Endothelial cell of umbilical vein (primary cell): ENCODE measurements around the gene PPP2R2C. TPM values are rescaled to one million over a fixed set of nuclear protein-coding genes. Genes with fewer than 3 reads are reported as not detected.

Experiments
- BruUV-seq: library from RNA; stranded (reverse); fragments of 400-500 nt; replicated peaks from 2 replicates; lab custom pipeline; 2021; lab: Mats Ljungman, UMichigan
- CTCF ChIA-PET: fragments of 300-600, 350-600 bp; sonication (Branson Sonifier 250); formaldehyde crosslinking; loops from one replicate; lab custom pipeline; 2021; ENCODE audit warnings: antibody characterized with exemption, inconsistent platforms; lab: Charles Lee
- POLR2A ChIA-PET: fragments of 300-600, 350-600 bp; sonication (Branson Sonifier 250); formaldehyde crosslinking; loops from one replicate; lab custom pipeline; 2021; ENCODE audit warnings: antibody characterized with exemption, inconsistent platforms; lab: Charles Lee
- DNase-seq: peaks from one replicate; pipeline ENCODE4 v3.0.0-alpha.2; 2011; ENCODE audit warnings: low read depth, low spot score
- FAIRE-seq: peaks from 2 replicates; lab custom pipeline; 2011; peaks lifted over from hg19 to GRCh38; lab: Jason Lieb, UNC
- H2AFZ ChIP-seq: 2 replicates; pipeline ENCODE4 v1.6.0; 2012; ENCODE audit warnings: low read depth, low read length, control low read depth, inconsistent platforms
- H3K27ac ChIP-seq: 2 replicates; pipeline ENCODE4 v1.5.1; 2011; ENCODE audit warnings: low read depth, mild to moderate bottlenecking, control low read depth, low read length, moderate library complexity; ENCODE audit not compliant: insufficient read depth
- H3K27me3 ChIP-seq, 2 experiments: 2 replicates each; pipeline versions ENCODE4 v1.6.0 to v1.6.1; 2011; ENCODE audit warnings: low read length in 2 of 2, mixed read lengths in 1 of 2; ENCODE audit not compliant: control insufficient read depth in 2 of 2, insufficient read depth in 2 of 2
- H3K36me3 ChIP-seq, 2 experiments: 2 replicates in 1 of 2; 3 replicates in 1 of 2; pipeline ENCODE4 v1.5.1; 2011; ENCODE audit warnings: low read length in 2 of 2, mild to moderate bottlenecking in 1 of 2, moderate library complexity in 1 of 2; ENCODE audit not compliant: control insufficient read depth in 2 of 2, insufficient read depth in 2 of 2; ENCODE audit errors: extremely low read depth in 1 of 2
- H3K4me1 ChIP-seq: 3 replicates; pipeline ENCODE4 v1.5.1; 2011; ENCODE audit warnings: mild to moderate bottlenecking, low read length; ENCODE audit not compliant: control insufficient read depth, insufficient read depth; ENCODE audit errors: extremely low read depth
- H3K4me2 ChIP-seq: 2 replicates; pipeline ENCODE4 v1.6.1; 2011; ENCODE audit warnings: low read length, control low read depth, mixed read lengths; ENCODE audit not compliant: insufficient read depth
- H3K4me3 ChIP-seq, 3 experiments: fragments of 200-600 bp in 1 of 3; sonication (generic), shearing (Covaris generic) in 1 of 3; replicated peaks in 1 of 3; 2 replicates each; pipeline ENCODE4 v1.5.1; 2011 to 2016; ENCODE audit warnings: control low read depth in 3 of 3, low read length in 3 of 3, mild to moderate bottlenecking in 2 of 3, inconsistent platforms in 1 of 3, low read depth in 1 of 3, moderate library complexity in 1 of 3; ENCODE audit not compliant: insufficient read depth in 1 of 3
- H3K79me2 ChIP-seq: 2 replicates; pipeline ENCODE4 v1.6.0; 2012; ENCODE audit warnings: low read length, inconsistent platforms; ENCODE audit not compliant: control insufficient read depth, insufficient read depth
- H3K9ac ChIP-seq: replicated peaks from 2 replicates; pipeline ENCODE3; 2011; ENCODE audit warnings: low read length, control low read depth; ENCODE audit not compliant: insufficient read depth; ENCODE audit errors: extremely low read depth
- H3K9me1 ChIP-seq: replicated peaks from 3 replicates; pipeline ENCODE4 v1.6.0; 2011; ENCODE audit warnings: mild to moderate bottlenecking, low read length; ENCODE audit not compliant: control insufficient read depth, insufficient read depth; ENCODE audit errors: extremely low read depth
- H3K9me3 ChIP-seq: replicated peaks from 2 replicates; pipeline ENCODE4 v1.5.1; 2012; ENCODE audit warnings: low read length, inconsistent platforms; ENCODE audit not compliant: control insufficient read depth, insufficient read depth
- H4K20me1 ChIP-seq: replicated peaks from 2 replicates; pipeline ENCODE3; 2011; ENCODE audit warnings: mild to moderate bottlenecking, low read length; ENCODE audit not compliant: control insufficient read depth, insufficient read depth; ENCODE audit errors: extremely low read depth
- EZH2 ChIP-seq: IDR thresholded peaks from 2 replicates; pipeline ENCODE4 v1.6.1; 2012; ENCODE audit warnings: borderline replicate concordance, low read depth, mild to moderate bottlenecking, moderate library complexity, low read length, inconsistent platforms; ENCODE audit not compliant: severe bottlenecking
- GATA2 ChIP-seq: IDR thresholded peaks from 2 replicates; pipeline ENCODE4 v1.7.0; 2011; ENCODE audit warnings: low read depth, mild to moderate bottlenecking, moderate library complexity, mixed read lengths, low read length; ENCODE audit not compliant: insufficient read length, insufficient read depth
- JUN ChIP-seq: IDR thresholded peaks from 2 replicates; pipeline ENCODE4 v1.6.1; 2011; ENCODE audit warnings: borderline replicate concordance, low read depth; ENCODE audit not compliant: insufficient read length, insufficient read depth
- MAX ChIP-seq: IDR thresholded peaks from 2 replicates; pipeline ENCODE4 v1.6.1; 2011; ENCODE audit not compliant: insufficient read depth, insufficient read length
- POLR2A ChIP-seq: IDR thresholded peaks from 2 replicates; pipeline ENCODE4 v1.6.1; 2012; ENCODE audit warnings: low read depth, mild to moderate bottlenecking, control low read depth, low read length
- POLR2AphosphoS5 ChIP-seq: IDR thresholded peaks from 2 replicates; pipeline ENCODE4 v1.6.1; 2012; ENCODE audit warnings: low read depth, mild to moderate bottlenecking, control low read depth, low read length, moderate library complexity; ENCODE audit not compliant: insufficient read depth
- dilution Hi-C: fragments of 300-500 bp; cut with MboI; formaldehyde crosslinking; loops from one replicate; pipeline ENCODE4 v1.15.0; 2019; ENCODE audit warnings: low sequenced_read_pairs; ENCODE audit not compliant: extremely low pct_ligation_motif_present
- intact Hi-C: fragments of 100-400 bp; cut with micrococcal nuclease; formaldehyde crosslinking; loops from one replicate; pipeline ENCODE4 v1.10.0; 2022
- polyA plus RNA-seq, 4 experiments: library from polyadenylated mRNA; depleted of rRNA in 3 of 4; stranded (reverse) in 3 of 4; unstranded in 1 of 4; fragments of >200 nt; gene quantifications; 2 replicates each; pipeline versions ENCODE4 v1.2.1 to v1.2.3, GENCODE V29; 2011 to 2012; ENCODE audit warnings: missing spikeins in 1 of 4
- total RNA-seq: library from RNA; stranded (reverse); gene quantifications from 2 replicates; pipeline ENCODE4 v1.2.3, GENCODE V29; 2021

The PPP2R2C gene
- total and polyA plus RNA-seq, 2 donors (not counting 3 experiments of a cell fraction or from before 2014, with no cell fraction given) = 0.03 to 0.09 TPM

- Histone ChIP-seq H3K79me2 (no peaks in the 10 kb centered on the region), H3K4me2 (peak overlapping the region; percentile 4), H3K9me3 (no peaks in the 10 kb centered on the region), H3K9me1 (no peaks in the 10 kb centered on the region), H4K20me1 (no peaks in the 10 kb centered on the region), H3K27me3 (no peaks in the 10 kb centered on the region), H3K36me3 (no peaks in the 10 kb centered on the region), H3K4me1 (peaks cover 14% of the 10 kb centered on the region), H3K27ac (no peak overlapping the region), H3K4me3 (no peak overlapping the region), H2AFZ (peak overlapping the region; percentile 56), H3K9ac (no peak overlapping the region)
- ChIA-PET POLR2A (no interaction called here), CTCF (interaction anchor here (0.6 to 16.2 kb wide), 7 partner anchors 10 to 326 kb away, joined by 3 to 808 read pairs (median 4); partner anchors contain the start of gene WFS1)
- dilution Hi-C loops (no loop called here), intact Hi-C loops (no loop called here)
- BruUV-seq = no TSS peak
- TF ChIP-seq JUN (no peak), EZH2 (peak; percentile 0)
- FAIRE-seq (no peak), DNase-seq (no peak)
Observed at GRCh38 chr4:6324461-6324998, 147.9 kb downstream of the PPP2R2C start.

GRCh38 chr4:6322761-6323566 is 149.4 kb downstream of the PPP2R2C start:
- dilution Hi-C loops = no loop called here
- Histone ChIP-seq H3K27ac (no peak overlapping the region), H3K4me2 (no peak overlapping the region), H3K79me2 (no peaks in the 10 kb centered on the region), H3K4me3 (no peak overlapping the region), H3K9ac (no peak overlapping the region), H3K9me1 (no peaks in the 10 kb centered on the region), H3K9me3 (no peaks in the 10 kb centered on the region), H2AFZ (no peak overlapping the region), H3K4me1 (peaks cover 14% of the 10 kb centered on the region), H3K27me3 (no peaks in the 10 kb centered on the region), H4K20me1 (no peaks in the 10 kb centered on the region), H3K36me3 (no peaks in the 10 kb centered on the region)
- intact Hi-C loops = no loop called here
- DNase-seq = no peak
- no peak for TF ChIP-seq POLR2A
- no peak for TF ChIP-seq MAX
- no peak for TF ChIP-seq GATA2
- no peak for TF ChIP-seq POLR2AphosphoS5
- CTCF ChIA-PET = interaction anchor here (1.4 to 16.2 kb wide), 3 partner anchors 8 to 71 kb away, joined by 4 to 808 read pairs (median 623); partner anchors contain the start of gene WFS1
- no TSS peak for BruUV-seq
- POLR2A ChIA-PET = no interaction called here
- FAIRE-seq = no peak
